GM19324 (cell line): ENCODE results near the gene MARCHF2.
A peak's percentile ranks its signal among the peaks of the same experiment; 100 is the strongest.
"Not testable (repeated sequence)": the region's sequence is repeated elsewhere in the genome, so short reads cannot be mapped to it uniquely, and the experiment has no call there.

Experiments used
- ATAC-seq: cut with Tn5 transposase; IDR thresholded peaks from one replicate; pipeline ENCODE4 v1.9.1; 2021; ENCODE audit warnings: mild to moderate bottlenecking, moderate library complexity; ENCODE audit not compliant: unreplicated experiment, low FRiP score

Gene MARCHF2, protein sequence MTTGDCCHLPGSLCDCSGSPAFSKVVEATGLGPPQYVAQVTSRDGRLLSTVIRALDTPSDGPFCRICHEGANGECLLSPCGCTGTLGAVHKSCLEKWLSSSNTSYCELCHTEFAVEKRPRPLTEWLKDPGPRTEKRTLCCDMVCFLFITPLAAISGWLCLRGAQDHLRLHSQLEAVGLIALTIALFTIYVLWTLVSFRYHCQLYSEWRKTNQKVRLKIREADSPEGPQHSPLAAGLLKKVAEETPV

DNA sequence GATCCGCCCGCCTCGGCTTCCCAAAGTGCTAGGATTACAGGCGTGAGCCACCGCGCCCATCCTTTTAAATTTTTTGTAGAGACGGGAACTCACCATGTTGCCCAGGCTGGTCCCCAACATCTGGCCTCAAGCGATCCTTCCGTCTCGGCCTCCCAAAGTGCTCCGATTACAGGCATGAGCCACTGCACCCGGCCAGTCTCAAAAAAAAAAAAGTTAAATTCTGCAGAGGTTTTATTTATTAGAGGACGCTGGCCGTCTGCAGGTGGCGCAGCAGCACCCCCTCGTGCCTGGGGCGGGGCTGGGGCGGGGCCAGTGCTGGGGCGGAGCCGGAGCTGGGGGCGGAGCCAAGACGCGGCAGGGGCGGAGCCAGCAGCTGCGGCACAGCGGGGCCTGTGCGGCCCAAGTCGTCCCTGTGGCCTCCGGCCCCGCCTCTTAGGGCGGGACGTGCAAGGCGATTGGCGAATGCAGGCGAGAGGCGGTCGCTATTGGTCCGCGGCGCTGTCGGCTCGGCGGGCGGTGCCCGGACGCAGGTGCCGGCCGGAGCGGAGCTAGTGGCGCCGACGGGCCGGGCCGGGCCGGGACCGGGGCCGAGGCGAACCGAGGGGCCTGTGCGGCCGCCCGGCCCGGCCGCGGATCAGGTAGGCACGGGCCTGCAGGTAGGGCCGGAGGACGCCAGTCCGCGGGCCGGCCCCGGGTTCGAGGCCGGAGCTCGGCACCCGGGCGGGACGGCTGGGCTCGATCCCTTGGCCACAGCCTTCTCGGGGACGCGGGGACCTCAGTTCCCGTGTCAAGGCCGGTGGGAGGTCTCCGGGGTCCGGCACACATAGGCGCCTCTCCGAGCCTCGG is at the start of gene MARCHF2:
Gene MARCHF2 (plus strand): TSS at position 523 of the 846 bp plus-strand sequence. CDS start 8,536 bp downstream, outside the sequence.
- ATAC-seq, result peak; percentile 99

DNA sequence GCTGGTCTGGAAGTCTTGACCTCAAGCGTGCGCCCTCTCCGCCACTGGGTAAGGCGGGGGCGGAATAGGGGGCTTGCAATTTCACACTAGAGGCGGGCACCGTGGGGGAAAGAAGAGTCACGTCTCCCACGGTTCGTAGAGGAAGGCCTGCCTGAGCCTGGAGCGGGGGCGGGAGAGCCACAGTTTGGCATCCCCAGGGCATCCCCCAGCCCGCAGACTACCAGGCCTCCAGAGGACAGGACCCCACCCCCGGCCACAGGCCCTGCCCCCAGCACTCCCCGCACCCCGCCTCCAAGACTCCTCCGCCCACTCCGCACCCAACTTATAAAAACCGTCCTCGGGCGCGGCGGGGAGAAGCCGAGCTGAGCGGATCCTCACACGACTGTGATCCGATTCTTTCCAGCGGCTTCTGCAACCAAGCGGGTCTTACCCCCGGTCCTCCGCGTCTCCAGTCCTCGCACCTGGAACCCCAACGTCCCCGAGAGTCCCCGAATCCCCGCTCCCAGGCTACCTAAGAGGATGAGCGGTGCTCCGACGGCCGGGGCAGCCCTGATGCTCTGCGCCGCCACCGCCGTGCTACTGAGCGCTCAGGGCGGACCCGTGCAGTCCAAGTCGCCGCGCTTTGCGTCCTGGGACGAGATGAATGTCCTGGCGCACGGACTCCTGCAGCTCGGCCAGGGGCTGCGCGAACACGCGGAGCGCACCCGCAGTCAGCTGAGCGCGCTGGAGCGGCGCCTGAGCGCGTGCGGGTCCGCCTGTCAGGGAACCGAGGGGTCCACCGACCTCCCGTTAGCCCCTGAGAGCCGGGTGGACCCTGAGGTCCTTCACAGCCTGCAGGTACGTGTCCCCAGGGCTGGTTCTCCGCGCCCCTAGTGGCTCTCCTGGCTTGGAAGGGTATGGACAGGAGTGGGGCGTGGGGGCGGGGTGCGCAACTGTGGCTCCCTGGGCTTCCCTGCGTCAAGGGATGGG is 49.0 kb upstream of the MARCHF2 start, which contains the start of gene ANGPTL4:
Gene ANGPTL4 (plus strand): TSS at position 353 of the 969 bp plus-strand sequence. CDS start 167 bp downstream, at position 520.
- ATAC-seq, result no peak

DNA sequence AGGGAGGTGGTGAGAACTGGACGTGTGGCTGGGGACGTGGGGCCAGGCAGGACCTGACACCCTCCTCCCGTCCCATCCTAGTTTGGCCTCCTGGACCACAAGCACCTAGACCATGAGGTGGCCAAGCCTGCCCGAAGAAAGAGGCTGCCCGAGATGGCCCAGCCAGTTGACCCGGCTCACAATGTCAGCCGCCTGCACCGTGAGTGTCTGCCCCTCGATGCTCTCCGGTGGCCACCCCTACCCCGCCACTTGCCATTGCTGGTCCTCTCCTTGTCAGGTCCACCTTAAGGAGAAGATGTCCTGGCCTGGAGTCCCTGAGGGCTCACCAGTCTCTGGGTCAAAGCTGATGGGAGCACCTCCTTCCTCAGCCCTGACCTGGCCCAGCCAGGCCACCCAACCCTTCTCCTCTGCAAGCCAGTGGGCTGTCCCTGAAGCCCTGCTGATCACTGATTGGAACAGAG is 47.0 kb upstream of the MARCHF2 start:
- ATAC-seq, result no peak

DNA sequence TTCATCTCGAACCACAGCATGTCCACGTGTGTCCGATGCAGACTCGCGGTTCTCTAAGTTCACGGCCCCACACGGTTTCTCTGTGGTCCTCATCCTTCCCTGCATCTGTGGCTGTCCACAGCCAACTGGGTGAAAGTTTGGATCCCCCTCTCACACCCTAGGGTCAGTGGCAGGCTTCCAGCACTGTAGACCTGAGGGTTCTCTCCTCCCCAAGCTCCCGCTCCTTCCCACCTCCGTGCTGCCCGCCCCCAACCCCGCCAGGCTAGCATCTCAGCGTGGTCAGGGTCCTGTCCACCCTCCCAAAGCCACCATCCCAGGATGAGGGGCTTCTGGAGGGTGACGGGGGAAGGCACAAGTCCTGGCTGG is 46.2 kb upstream of the MARCHF2 start:
- no peak for ATAC-seq

DNA sequence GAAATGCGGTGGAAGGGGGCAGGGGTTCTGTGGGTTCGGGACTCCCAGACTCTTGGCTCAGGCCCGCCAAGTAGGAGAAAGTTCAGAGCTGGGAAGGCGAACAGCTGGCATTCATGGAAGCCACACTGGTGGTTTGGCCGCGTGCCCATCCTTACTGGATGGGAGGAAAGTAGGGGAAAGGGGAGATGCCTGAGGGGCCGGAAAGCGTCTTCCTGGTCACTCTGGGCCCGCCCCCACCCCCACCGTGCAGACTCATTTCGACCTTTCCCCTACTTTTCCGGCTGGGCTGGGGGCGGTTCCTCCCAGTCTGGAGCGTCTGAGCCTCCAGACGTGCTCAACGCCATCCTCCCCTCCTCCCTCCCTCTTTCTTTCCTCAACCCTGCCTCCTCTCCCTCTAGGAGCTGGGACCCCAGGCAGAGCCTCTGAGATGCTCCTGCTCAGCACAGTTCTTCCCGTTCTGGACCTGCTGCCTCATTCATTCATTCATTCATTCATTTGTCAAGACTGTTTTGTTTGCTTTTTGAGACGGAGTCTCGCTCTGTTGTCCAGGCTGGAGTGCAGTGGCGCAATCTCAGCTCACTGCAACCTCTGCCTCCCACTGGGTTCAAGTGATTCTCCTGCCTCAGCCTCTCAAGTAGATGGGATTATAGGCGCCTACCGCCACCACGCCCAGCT is 45.6 kb upstream of the MARCHF2 start:
- ATAC-seq, result no peak

DNA sequence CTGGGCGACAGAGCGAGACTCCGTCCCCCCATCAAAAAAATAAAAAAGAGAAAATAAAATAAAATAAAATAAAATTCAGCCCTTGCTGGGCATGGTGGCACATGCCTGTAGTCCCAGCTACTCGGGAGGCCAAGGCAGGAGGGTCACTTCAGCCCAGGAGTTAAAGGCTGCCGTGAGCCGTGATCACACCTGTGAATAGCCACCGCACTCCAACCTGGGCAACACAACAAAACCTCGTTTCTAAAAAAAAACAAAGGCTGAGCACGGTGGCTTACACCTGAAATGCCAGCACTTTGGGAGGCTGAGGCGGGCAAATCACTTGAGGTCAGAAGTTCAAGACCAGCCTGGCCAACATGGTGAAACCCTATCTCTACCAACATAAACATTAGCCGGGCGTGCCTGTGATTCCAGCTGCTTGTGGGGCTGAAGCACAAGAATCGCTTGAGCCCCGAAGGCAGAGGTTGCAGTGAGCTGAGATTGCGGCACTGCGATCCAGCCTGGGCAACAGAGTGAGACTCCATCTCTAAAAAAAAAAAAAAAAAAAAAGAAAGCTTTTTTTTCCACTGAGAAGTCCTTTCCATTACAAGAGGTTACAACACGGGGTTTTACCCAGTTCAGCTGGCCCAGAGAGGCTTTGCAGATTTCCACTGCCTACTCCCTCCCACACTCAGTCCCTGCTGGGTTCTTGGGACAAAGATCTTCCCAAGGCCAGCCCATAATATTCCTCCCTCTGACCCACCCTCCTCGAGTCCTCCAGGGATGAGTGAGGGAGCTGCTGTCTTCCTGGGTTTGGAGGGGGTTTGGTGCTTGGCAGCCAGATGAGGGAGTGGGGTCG is 42.7 kb upstream of the MARCHF2 start:
- no peak for ATAC-seq

DNA sequence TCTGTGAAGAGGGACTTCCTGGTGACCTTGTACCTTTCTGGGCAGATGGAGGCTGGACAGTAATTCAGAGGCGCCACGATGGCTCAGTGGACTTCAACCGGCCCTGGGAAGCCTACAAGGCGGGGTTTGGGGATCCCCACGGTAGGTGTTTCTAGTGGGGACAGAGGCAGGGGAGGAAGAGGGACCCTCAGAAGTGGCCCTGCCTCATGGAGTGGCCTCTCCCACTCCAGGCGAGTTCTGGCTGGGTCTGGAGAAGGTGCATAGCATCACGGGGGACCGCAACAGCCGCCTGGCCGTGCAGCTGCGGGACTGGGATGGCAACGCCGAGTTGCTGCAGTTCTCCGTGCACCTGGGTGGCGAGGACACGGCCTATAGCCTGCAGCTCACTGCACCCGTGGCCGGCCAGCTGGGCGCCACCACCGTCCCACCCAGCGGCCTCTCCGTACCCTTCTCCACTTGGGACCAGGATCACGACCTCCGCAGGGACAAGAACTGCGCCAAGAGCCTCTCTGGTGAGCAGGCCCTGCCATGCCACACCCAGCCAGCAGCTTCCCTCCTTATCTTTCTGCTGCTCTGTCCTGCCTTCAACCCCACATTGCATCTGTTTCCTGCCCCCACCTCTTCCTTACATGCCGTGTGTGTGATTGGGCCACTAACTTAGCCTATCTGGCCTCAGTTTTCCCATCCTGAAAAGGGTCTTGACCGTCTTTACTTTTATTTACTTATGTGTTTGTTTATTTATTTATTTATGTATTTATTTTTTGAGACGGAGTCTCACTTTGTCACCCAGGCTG is 41.9 kb upstream of the MARCHF2 start:
- ATAC-seq, result no peak

DNA sequence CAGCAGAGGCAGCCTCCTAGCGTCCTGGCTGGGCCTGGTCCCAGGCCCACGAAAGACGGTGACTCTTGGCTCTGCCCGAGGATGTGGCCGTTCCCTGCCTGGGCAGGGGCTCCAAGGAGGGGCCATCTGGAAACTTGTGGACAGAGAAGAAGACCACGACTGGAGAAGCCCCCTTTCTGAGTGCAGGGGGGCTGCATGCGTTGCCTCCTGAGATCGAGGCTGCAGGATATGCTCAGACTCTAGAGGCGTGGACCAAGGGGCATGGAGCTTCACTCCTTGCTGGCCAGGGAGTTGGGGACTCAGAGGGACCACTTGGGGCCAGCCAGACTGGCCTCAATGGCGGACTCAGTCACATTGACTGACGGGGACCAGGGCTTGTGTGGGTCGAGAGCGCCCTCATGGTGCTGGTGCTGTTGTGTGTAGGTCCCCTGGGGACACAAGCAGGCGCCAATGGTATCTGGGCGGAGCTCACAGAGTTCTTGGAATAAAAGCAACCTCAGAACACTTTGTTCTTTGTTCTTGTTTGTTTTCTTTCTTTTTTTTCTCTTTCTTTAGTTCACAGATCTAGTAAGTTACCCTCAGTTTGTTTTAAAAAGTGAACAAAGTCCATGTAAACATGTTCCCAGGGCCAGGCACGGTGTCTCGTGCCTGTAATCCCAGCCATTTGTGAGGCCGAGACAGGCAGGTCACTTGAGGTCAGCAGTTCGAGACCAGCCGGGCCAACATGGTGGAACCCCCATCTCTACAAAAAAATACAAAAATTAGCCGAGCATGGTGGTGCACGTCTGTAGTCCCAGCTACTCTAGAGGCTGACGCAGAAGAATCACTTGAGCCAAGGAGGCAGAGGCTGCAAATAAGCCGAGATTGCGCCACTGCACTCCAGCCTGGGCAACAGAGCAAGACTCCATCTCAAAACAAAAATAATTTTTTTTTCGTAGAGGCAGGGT is 39.0 kb upstream of the MARCHF2 start:
- ATAC-seq, result no peak

DNA sequence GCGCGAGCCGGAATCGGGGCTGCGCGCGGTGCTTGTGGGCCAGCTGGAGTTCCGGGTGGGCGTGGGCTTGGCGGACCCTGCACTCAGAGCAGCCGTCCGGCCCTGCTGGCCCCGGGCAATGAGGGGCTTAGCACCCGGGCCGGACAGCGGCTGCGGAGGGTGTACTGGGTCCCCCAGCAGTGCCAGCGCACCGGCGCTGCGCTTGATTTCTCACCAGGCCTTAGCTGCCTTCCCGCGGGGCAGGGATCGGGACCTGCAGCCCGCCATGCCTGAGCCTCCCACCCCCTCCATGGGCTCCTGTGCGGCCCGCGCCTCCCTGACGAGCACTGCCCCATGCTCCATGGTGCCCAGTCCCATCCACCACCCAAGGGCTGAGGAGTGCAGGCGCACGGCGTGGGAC is 37.3 kb upstream of the MARCHF2 start:
- not testable (repeated sequence) for ATAC-seq

DNA sequence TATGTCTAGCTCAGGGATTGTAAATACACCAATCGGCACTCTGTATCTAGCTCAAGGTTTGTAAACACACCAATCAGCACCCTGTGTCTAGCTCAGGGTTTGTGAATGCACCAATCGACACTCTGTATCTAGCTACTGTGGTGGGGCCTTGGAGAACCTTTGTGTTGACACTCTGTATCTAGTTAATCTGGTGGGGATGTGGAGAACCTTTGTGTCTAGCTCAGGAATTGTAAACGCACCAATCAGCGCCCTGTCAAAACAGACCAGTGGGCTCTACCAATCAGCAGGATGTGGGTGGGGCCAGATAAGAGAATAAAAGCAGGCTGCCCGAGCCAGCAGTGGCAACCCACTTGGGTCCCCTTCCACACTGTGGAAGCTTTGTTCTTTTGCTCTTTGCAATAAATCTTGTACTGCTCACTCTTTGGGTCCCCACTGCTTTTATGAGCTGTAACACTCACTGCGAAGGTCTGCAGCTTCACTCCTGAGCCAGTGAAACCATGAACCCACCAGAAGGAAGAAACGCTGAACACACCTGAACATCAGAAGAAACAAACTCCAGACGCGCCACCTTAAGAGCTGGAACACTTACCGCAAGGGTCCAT is 36.6 kb upstream of the MARCHF2 start:
- not testable (repeated sequence) for ATAC-seq

DNA sequence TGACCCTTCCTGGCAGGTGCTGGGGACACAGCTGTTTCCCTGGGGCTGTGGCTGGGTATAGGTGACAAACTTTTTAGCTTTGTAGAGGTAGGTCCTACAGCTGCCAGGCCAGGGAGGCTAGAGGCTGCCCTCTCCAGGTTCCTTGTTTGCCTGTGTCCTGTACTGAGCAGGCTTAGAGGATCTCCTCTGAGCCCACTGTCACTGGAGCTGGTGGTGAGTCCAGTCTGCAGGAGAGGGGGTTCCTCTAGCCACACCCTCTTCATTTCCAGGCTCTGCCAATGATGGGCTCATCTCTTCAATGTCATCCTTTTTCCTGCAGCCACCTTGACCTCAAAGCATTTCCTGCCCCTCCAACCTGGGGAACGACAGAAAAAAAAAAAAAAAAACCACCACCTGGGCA is 35.5 kb upstream of the MARCHF2 start:
- ATAC-seq, result no peak

DNA sequence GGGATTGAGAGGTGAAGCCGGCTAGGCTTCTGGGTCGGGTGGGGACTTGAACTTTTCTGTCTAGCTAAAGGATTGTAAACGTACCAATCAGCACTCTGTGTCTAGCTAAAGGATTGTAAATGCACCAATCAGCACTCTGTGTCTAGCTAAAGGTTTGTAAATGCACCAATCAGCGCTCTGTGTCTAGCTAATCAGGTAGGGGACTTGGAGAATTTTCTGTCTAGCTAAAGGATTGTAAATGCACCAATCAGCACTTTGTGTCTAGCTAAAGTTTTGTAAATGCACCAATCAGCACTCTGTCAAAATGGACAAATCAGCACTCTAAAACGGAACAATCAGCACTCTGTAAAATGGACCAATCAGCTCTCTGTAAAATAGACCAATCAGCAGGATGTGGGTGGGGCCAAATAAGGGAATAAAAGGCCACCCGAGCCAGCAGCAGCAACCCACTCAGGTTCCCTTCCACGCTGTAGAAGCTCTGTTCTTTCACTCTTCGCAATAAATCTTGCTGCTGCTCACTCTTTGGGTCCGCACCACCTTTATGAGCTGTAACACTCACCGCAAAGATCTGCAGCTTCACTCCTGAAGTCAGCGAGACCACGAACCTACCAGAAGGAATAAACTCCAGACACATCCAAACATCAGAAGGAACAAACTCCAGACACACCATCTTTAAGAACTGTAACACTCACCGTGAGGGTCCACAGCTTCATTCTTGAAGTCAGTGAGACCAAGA is 33.8 kb upstream of the MARCHF2 start:
- ATAC-seq, result not testable (repeated sequence)

DNA sequence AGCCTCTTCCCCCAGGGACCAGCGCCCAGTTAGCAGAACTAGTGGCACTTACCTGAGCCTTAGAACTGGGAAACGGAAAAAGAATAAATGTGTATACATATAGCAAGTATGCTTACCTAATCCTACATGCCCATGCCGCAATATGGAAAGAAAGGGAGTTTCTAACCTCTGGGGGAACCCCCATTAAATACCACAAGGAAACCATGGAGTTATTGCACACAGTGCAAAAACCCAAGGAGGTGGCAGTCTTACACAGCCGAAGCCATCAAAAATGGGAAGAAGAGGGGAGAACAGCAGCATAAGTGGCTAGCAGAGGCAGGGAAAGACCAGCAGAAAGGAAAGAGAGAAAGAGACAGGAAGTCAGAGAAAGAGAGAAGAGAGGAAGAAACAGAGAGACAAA is 28.5 kb upstream of the MARCHF2 start:
- not testable (repeated sequence) for ATAC-seq

DNA sequence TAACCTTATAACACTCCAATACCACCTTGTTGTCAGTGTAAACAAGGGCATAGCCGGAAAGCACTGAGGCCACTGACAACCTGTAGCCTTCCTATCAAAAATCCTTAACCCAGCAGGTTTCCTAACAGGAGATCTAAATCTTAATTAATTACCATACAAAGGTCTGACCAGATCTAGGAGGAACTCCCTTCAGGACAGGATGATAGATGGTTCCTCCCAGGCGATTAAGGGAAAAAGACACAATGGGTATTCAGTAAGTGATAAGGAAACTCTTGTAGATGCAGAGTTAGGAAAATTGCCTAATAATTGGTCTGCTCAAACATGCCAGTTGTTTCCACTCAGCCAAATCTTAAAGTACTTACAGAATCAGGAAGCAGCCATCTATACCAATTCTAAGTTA is 28.0 kb upstream of the MARCHF2 start:
- not testable (repeated sequence) for ATAC-seq

DNA sequence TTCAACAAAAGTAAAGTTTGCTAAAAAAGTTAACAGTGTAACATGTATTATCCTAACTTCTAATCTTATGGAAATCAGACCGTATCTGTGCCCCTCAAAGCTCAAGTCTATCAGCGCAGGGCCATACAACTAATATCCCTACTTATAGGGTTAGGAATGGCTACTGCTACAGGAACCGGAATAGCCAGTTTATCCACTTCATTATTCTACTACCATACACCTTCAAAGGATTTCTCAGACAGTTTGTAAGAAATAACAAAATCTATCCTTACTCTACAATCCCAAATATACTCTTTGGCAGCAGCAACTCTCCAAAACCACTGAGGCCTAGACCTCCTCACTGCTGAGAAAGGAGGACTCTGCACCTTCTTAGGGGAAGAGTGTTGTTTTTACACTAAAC is 27.5 kb upstream of the MARCHF2 start:
- not testable (repeated sequence) for ATAC-seq

DNA sequence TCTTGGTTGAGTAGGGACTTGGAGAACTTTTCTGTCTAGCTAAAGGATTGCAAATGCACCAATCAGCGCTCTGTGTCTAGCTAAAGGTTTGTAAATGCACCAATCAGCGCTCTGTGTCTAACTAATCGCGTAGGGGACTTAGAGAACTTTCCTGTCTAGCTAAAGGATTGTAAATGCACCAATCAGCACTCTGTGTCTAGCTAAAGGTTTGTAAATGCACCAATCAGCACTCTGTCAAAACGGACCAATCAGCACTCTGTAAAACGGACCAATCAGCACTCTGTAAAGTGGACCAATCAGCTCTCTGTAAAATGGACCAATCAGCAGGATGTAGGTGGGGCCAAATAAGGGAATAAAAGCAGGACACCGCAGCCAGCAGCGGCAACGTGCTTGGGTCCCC is 26.7 kb upstream of the MARCHF2 start:
- not testable (repeated sequence) for ATAC-seq
